Panc1 (cell line): ENCODE measurements around the gene PRDM12. TPM values are rescaled to one million over a fixed set of nuclear protein-coding genes. Genes with fewer than 3 reads are reported as not detected.

Experiments used
- ATAC-seq: fragments of 200-7000 bp; cut with Tn5 transposase; 2 replicates; pipeline ENCODE4 v1.9.1; 2020; ENCODE audit warnings: mild to moderate bottlenecking, moderate library complexity
- BruUV-seq: library from RNA; stranded (reverse); fragments of 400-500 nt; replicated peaks from 2 replicates; lab custom pipeline; 2021; lab: Mats Ljungman, UMichigan
- CTCF ChIA-PET: fragments of 300-600 bp; sonication (Branson Sonifier 250); formaldehyde crosslinking; loops from one replicate; lab custom pipeline; 2022; ENCODE audit warnings: antibody characterized with exemption; lab: Charles Lee
- POLR2A ChIA-PET: fragments of 300-600 bp; sonication (Branson Sonifier 250); formaldehyde crosslinking; loops from one replicate; lab custom pipeline; 2022; ENCODE audit warnings: antibody characterized with exemption; lab: Charles Lee
- DNase-seq: peaks from one replicate; pipeline ENCODE4 v3.0.0-alpha.2; 2010; ENCODE audit warnings: low read depth, low spot score
- H3K27ac ChIP-seq: 2 replicates; pipeline ENCODE4 v1.5.1; 2011; ENCODE audit warnings: mild to moderate bottlenecking, low read length, inconsistent platforms
- H3K27me3 ChIP-seq: fragments of 200-500 bp; sonication (Bioruptor generic); 2 replicates; pipeline ENCODE4 v1.6.0; 2014; ENCODE audit warnings: low read length, inconsistent platforms; ENCODE audit not compliant: control insufficient read depth, insufficient read depth
- H3K36me3 ChIP-seq: fragments of 200-500 bp; sonication (Bioruptor generic); 2 replicates; pipeline ENCODE4 v1.5.1; 2014; ENCODE audit warnings: inconsistent platforms, mild to moderate bottlenecking, low read length, moderate library complexity; ENCODE audit not compliant: control insufficient read depth, insufficient read depth
- H3K4me1 ChIP-seq: 2 replicates; pipeline ENCODE4 v1.5.1; 2011; ENCODE audit warnings: inconsistent platforms, mild to moderate bottlenecking, low read length, moderate library complexity; ENCODE audit not compliant: control insufficient read depth, insufficient read depth
- H3K4me3 ChIP-seq, 2 experiments: 2 replicates each; pipeline ENCODE4 v1.5.1; 2011 to 2012; ENCODE audit warnings: low read depth in 2 of 2, low read length in 2 of 2, mild to moderate bottlenecking in 2 of 2, inconsistent platforms in 1 of 2, moderate library complexity in 1 of 2
- H3K9me3 ChIP-seq: fragments of 200-500 bp; sonication (Bioruptor generic); 2 replicates; pipeline ENCODE4 v1.5.1; 2014; ENCODE audit warnings: low read depth, mild to moderate bottlenecking, inconsistent platforms, low read length, moderate library complexity; ENCODE audit not compliant: control insufficient read depth, insufficient read depth
- POLR2AphosphoS5 ChIP-seq: IDR thresholded peaks from 2 replicates; pipeline ENCODE4 v1.6.1; 2012; ENCODE audit warnings: mild to moderate bottlenecking, low read depth, low read length, moderate library complexity
- SIN3A ChIP-seq: IDR thresholded peaks from 2 replicates; pipeline ENCODE4 v1.6.1; 2012; ENCODE audit warnings: low read depth, mild to moderate bottlenecking, low read length, moderate library complexity, borderline replicate concordance; ENCODE audit not compliant: insufficient read depth
- TCF7L2 ChIP-seq: IDR thresholded peaks from 2 replicates; pipeline ENCODE4 v1.6.1; 2011; ENCODE audit warnings: mild to moderate bottlenecking, low read depth, low read length, inconsistent platforms
- in situ Hi-C: cut with HindIII; loops from 2 replicates; pipeline ENCODE4 v1.10.0; 2016; ENCODE audit warnings: low sequenced_read_pairs, low pct_unique_long_range_greater_than_20kb
- intact Hi-C: fragments of 100-400 bp; cut with micrococcal nuclease; formaldehyde crosslinking; loops from one replicate; pipeline ENCODE4 v1.10.0; 2022; ENCODE audit not compliant: unreplicated experiment
- total RNA-seq: library from RNA; stranded (reverse); gene quantifications from one replicate; pipeline ENCODE4 v1.2.1, GENCODE V29; 2021; ENCODE audit not compliant: unreplicated experiment
- TF ChIP-seq, protein P1 (sequence below), 2 experiments: IDR thresholded peaks; 2 replicates each; pipeline ENCODE4 v1.6.1; 2011 to 2012; ENCODE audit warnings: low read depth in 2 of 2, control low read depth in 1 of 2, low read length in 1 of 2, mild to moderate bottlenecking in 1 of 2, moderate library complexity in 1 of 2; ENCODE audit not compliant: insufficient read depth in 1 of 2
- TF ChIP-seq, protein P2 (sequence below): fragments of 450-650 bp; IDR thresholded peaks from 2 replicates; pipeline ENCODE4 v1.5.1; 2017; ENCODE audit warnings: mild to moderate bottlenecking

Gene PRDM12
- total RNA-seq, 1 experiment from 2014 or later = 0.08 TPM

- in situ Hi-C loops (no loop called here), intact Hi-C loops (no loop called here)
- no peak for ATAC-seq
- no peaks in the 10 kb centered on the region for H3K4me1 ChIP-seq
- H3K27me3 ChIP-seq = no peaks in the 10 kb centered on the region
- no peak overlapping the region for H3K4me3 ChIP-seq
- H3K9me3 ChIP-seq = no peaks in the 10 kb centered on the region
- no peak for DNase-seq
- no TSS peak for BruUV-seq
- TF ChIP-seq, protein P1, sequence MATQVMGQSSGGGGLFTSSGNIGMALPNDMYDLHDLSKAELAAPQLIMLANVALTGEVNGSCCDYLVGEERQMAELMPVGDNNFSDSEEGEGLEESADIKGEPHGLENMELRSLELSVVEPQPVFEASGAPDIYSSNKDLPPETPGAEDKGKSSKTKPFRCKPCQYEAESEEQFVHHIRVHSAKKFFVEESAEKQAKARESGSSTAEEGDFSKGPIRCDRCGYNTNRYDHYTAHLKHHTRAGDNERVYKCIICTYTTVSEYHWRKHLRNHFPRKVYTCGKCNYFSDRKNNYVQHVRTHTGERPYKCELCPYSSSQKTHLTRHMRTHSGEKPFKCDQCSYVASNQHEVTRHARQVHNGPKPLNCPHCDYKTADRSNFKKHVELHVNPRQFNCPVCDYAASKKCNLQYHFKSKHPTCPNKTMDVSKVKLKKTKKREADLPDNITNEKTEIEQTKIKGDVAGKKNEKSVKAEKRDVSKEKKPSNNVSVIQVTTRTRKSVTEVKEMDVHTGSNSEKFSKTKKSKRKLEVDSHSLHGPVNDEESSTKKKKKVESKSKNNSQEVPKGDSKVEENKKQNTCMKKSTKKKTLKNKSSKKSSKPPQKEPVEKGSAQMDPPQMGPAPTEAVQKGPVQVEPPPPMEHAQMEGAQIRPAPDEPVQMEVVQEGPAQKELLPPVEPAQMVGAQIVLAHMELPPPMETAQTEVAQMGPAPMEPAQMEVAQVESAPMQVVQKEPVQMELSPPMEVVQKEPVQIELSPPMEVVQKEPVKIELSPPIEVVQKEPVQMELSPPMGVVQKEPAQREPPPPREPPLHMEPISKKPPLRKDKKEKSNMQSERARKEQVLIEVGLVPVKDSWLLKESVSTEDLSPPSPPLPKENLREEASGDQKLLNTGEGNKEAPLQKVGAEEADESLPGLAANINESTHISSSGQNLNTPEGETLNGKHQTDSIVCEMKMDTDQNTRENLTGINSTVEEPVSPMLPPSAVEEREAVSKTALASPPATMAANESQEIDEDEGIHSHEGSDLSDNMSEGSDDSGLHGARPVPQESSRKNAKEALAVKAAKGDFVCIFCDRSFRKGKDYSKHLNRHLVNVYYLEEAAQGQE (IDR thresholded peaks at IDR 0.05; ENCODE audit: insufficient read depth in 1 of 2, low read depth in 2 of 2, low read length in 1 of 2) = no peak
- TF ChIP-seq POLR2AphosphoS5 (no peak), SIN3A (no peak), TCF7L2 (no peak)
- TF ChIP-seq, protein P2, sequence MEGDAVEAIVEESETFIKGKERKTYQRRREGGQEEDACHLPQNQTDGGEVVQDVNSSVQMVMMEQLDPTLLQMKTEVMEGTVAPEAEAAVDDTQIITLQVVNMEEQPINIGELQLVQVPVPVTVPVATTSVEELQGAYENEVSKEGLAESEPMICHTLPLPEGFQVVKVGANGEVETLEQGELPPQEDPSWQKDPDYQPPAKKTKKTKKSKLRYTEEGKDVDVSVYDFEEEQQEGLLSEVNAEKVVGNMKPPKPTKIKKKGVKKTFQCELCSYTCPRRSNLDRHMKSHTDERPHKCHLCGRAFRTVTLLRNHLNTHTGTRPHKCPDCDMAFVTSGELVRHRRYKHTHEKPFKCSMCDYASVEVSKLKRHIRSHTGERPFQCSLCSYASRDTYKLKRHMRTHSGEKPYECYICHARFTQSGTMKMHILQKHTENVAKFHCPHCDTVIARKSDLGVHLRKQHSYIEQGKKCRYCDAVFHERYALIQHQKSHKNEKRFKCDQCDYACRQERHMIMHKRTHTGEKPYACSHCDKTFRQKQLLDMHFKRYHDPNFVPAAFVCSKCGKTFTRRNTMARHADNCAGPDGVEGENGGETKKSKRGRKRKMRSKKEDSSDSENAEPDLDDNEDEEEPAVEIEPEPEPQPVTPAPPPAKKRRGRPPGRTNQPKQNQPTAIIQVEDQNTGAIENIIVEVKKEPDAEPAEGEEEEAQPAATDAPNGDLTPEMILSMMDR = no peak
- ChIA-PET CTCF (no interaction called here), POLR2A (no interaction called here)
- H3K27ac ChIP-seq = no peak overlapping the region
- peaks cover 3% of the 10 kb centered on the region; the same call in 1 of the 2 replicates for H3K36me3 ChIP-seq
Observed at GRCh38 chr9:130635306-130635705, 29.1 kb upstream of the PRDM12 start.

DNA sequence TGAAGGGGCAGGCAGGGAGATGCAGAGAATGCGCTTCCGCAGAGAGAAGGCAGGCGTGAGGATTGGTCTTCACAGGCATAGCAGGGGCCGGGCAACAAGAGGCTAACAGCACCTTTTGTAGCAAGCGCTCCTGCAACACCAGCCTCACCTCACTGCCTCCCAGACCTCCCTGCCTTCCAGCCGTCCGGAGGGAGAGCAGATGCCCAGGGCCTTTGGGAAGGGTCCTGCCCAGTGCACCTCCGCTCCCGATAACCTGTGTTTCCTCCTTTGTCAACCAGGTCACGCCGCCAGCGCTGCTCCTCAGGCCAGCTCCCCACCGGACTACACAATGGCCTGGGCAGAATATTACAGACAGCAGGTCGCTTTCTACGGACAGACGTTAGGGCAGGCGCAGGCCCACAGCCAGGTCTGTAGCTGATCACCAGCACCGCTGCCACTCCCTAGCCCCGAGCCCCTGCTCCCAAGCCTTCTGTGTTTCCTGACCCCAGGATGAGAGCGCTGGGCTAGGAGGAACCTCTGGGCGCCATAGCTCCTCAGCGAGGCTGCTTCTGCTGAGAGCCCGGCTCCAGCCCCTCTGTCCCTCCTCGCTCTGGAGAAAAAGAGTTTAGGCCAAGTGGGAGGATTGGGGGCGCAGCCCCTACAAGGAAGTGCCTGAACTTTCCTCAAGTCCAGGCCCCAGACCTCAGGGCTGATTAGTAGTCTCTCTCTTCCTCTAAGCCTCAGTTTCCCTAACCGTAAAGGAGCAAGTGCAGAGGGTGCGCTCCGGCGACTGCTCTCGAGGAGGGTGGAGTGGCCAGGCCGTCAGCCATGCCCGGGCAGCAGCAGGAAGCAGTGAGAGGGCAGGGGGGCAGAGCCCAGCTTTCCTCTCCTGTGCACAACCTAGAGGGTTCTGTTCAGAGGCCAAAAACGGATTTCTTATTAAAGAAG lies 28.4 kb upstream of the PRDM12 start:
- Histone ChIP-seq H3K9me3 (no peaks in the 10 kb centered on the region), H3K4me3 (no peak overlapping the region), H3K36me3 (peaks cover 3% of the 10 kb centered on the region; the same call in 1 of the 2 replicates), H3K4me1 (no peaks in the 10 kb centered on the region), H3K27ac (no peak overlapping the region), H3K27me3 (no peaks in the 10 kb centered on the region)
- BruUV-seq = no TSS peak
- no peak for DNase-seq
- ChIA-PET CTCF (no interaction called here), POLR2A (no interaction called here)
- intact Hi-C loops = no loop called here
- no peak for TF ChIP-seq SIN3A
- TF ChIP-seq, protein P1 (IDR thresholded peaks at IDR 0.05; ENCODE audit: insufficient read depth in 1 of 2, low read depth in 2 of 2, low read length in 1 of 2) = no peak
- TF ChIP-seq TCF7L2 = no peak
- TF ChIP-seq POLR2AphosphoS5 = no peak
- TF ChIP-seq, protein P2 = no peak
- ATAC-seq = no peak
- in situ Hi-C loops = no loop called here
